CD4-positive, alpha-beta T cell treated with Interleukin-21 for 1 hour (primary cell): Measurements from ENCODE around the gene DECR2.
A peak's percentile ranks its signal among the peaks of the same experiment; 100 is the strongest.
"Not testable (repeated sequence)": the region's sequence is repeated elsewhere in the genome, so short reads cannot be mapped to it uniquely, and the experiment has no call there.

ENCODE experiments used
- DNase-seq: peaks from one replicate; pipeline ENCODE4 v3.0.0-alpha.2; 2020

Gene DECR2

DNA sequence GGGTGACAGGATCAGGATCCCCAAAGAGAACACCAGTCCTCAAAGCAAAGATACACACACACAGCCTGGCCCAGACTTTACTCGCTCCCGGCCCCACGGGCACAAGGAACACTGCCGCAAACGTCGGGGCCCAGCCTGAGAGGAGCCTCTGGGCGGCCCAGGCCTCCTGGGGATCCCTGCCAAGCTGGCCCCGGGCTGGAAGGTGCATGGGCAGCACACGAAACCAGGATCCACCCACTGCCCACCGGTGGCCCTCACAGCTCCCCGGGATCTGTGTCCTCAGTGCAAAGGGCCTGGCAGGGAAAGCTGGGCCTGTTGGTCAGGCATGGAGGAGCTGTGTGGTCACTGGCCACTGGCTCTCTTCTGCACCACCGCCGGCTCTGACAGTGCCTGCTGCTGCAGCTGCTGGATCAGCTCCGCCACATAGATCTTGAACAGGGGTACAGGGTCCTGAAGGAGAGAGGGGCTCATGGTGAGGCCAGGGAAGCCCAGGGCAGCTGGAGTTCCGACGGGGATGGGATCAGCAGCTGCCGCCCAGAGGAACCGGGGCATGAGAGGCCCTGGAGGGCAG, 34.3 kb upstream of the DECR2 start:
- no peak for DNase-seq

- DNase-seq = no peak
These were observed 33.1 kb upstream of the DECR2 start for GRCh38 chr16:368388-369158.

GRCh38 chr16:369275-369865, 32.3 kb upstream of the DECR2 start:
- no peak for DNase-seq

- DNase-seq = no peak
These were observed 31.7 kb upstream of the DECR2 start for GRCh38 chr16:369866-370436.

DNA sequence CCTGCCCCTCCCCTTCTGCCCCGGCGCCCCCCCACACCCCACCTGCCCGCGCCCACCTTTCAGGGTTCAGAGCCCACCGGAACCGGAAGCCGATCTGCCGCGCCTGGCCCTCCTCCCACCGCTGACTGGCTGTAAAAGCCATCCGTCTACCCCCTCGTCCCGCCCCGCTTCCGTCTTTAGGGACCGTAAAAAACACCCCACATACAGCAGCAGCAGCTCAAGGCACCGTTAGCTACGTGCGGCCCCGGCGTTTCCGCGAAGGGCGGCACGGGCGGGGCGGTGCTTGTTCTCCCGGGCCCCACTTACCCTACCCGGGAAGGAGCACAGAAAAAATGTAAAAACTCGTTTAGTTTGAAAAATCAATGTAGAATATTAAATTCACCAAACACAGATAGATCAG, 31.2 kb upstream of the DECR2 start, which contains the start of gene MRPL28:
MRPL28 (minus strand) TSS at position 96 of the 400 bp plus-strand sequence. CDS start 320 bp downstream, outside the sequence.
- peak; percentile 94 for DNase-seq

DNA sequence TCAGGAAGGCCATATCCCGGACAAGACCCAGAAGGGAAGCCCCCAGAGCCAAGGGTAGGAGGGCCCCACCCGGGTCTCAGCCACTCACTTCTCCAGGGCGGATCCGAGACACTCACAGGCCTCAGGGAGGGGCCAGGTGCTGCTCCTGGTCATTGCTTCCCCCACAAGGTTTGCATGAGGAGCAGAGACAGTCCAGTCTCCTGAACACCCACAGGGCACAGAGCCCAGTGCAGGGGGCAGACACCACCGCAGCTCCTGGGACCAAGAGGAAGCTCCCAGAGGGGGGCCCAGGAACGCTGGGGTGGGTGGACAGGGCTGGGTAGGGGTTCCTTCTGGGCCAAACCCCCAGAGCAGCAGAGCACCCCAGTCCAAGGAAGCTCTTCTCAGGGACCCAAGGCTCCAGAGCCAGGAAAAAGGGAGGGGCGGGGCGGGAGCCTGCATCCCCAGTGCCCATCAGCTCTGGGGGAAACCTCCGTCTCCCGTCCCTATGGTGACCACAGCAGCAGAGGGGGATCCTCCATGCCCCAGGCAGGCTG, 30.6 kb upstream of the DECR2 start:
- no peak for DNase-seq

GRCh38 chr16:371515-372301, 30.0 kb upstream of the DECR2 start:
- no peak for DNase-seq

DNA sequence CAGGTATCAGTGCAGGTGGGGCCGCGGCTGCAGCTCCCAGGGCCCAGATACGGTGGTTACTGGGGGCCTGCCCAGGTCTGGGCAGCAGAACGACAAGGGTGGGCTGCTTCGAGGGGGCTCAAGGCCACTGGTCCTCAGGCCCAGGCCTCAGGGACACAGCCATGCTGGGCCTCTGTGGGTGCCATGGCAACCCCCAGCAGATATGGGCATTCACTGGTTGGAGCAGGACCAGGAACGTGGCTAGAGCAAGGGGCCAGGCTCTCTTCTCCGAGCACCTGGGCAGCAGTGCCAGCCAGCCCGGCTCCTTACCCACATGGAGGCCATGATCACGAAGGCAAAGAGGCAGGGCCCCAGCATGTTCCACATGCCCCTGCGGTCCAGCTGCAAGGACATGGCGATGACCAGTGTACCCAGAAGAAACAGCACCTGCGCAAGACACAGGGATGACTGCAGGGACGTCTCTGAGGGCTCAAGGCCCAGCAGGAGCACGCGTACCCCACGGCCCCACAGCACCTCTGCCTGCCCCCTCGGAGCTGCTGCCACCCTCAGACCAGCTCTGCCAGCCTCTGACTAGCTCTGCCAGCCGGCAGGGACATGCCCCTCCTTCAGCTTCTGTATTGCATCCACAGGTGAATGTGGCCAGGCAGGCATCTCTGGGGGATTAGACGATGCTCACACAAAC, 29.2 kb upstream of the DECR2 start:
- DNase-seq = no peak

- DNase-seq = no peak
These were observed 28.6 kb upstream of the DECR2 start for GRCh38 chr16:373020-373598.

DNA sequence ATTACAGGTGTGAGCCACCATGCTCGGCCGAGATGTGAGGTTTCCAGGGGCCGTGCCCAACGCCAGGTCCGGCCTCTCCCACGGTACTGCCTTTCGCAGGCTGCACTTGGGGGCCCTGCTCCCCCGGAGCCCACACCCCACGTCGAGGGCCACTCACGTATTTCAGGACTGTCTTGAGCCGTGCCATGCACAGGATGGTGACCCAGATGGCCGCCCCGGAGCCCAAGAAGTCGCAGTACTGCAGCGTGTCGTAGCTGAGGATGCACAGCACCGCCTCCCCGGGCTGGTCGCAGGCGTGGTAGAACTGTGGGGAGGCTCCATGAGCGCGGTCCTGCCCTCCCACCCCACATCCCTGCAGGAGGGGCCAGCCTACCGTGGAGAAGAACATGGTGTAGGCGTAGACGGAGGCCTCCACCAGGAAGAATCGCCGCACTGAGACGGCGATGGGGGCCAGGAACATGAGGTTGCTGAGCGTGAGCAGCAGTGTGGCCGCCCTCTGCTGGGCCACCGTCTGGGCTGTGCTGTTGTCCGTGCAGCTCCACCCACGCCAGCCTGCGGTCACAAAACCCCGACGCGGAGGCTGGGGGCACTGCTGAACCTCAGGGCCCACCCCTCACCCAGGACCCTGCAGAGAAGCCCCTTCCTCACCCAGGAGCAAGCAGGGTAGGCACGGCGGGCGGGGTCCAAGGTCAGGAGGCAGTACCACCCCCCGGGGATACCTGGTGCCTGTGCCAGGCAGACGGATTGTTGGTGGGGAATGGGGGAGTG, 27.7 kb upstream of the DECR2 start:
- no peak for DNase-seq

- DNase-seq = no peak
These were observed 27.1 kb upstream of the DECR2 start for GRCh38 chr16:374616-374926.

DNA sequence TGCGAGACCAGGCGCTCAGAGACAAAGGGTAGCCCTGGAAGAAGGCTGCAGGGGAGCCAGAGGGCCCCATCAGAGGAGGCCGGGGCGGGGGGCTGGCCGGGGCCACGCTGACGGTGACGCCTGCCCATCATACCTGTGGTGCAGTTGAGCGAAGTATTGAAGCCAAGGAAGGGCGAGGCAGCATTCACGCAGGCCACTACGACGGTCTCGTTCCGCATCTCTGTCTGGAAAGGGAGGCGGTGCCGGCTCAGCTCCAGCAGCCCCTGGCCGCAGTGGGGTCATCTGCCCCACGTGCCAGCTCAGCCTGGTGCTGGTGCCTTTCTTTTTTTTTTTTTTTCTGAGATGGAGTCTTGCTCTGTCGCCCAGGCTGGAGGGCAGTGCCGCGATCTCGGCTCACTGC, 26.5 kb upstream of the DECR2 start:
- no peak for DNase-seq

DNA sequence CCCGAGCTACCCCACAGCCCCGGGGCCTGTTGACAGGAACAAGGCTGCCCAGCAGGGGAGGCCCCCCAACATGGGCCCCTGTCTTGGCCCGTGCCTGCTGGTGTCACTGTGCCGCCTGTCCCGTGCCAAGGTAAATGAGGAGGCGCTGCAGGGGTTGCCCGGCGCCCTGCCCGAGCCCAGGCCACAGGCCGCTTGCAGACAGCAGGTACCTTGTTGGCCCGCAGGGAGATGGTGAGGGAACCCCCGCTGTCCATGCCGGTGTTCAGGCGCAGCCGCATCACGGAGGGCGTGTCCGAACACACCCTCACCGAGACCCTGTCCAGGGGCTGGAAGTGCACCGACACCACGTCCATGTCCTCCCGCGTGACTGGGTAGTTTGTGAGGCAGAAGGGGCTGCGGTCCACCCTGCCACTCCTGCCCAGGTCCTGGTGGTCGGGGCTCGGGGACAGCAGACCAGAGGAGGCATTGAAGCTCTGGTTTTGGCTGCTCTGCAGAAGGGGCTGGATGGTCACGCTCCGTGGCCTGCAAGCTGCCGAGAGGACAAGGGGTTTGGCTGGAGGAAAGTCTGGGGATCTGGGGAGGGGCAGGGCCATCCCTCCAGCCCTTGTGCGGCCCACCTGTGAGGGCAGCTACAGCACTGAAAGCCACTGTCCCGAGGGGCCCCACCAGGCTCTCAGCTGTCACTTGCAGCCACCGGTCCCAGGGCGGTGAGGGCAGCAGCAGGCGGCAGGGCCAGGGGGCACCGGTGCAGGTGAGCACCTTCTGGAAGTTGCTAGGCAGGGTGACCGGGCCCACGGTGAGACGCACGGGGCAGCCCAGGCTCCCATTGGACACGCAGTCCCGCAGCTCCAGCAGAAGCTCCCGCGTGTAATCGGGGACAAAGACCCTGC, 25.5 kb upstream of the DECR2 start:
- no peak for DNase-seq

DNA sequence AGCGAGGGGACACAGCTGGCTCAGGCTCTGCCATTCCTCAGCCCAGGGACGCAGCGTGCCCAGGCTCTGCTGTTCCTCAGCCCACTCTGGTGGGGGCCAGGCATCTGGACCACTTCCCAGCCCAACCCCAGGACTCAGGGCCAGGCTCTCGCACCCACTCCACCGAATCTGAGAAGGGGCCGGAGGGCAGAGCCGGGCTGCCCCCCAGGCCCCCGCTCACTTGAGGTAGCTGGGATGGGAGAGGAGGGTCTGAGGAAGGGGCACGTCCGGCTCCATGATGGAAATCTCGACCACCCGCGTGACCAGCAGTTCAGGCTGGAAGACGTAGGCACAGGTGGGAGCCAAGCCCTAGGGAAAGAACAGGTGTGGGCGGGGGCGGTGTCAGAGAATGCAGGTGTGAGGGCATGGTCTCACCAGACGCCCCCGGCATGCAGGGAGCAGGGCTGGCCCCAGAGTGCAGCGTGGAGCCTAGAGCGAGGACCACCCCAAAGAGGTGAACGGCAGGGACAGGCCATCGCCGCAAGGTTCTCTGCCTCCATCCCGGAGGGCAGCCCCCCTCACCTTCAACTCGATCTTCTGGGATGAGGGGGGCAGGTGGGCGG, 24.8 kb upstream of the DECR2 start:
- DNase-seq = no peak

DNA sequence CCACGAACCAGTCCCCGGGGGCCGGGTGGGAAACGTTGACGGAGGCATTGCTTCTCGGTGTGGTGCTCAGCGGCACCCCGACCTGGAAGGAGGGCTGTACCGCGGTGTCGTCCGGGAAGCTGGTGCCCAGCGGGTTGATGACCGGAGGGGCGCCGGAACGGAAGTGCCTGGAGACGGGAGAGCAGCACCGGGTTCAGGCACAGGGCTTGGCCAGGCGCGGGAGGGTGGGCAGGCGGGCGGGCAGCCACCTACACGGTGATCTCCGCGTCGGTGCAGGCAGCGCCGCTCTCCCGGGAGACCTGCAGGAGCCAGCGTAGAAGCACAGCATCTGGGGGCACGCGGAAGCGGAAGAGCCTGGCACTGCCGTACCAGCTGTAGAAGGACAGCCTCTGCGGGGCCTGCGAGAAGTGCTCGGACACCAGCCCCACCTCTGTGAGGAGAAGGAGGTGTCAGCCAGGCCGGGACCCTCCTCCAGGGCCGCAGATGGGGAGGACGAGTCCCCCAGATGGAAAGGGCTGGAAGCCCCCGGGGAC, 24.2 kb upstream of the DECR2 start:
- DNase-seq = no peak

DNA sequence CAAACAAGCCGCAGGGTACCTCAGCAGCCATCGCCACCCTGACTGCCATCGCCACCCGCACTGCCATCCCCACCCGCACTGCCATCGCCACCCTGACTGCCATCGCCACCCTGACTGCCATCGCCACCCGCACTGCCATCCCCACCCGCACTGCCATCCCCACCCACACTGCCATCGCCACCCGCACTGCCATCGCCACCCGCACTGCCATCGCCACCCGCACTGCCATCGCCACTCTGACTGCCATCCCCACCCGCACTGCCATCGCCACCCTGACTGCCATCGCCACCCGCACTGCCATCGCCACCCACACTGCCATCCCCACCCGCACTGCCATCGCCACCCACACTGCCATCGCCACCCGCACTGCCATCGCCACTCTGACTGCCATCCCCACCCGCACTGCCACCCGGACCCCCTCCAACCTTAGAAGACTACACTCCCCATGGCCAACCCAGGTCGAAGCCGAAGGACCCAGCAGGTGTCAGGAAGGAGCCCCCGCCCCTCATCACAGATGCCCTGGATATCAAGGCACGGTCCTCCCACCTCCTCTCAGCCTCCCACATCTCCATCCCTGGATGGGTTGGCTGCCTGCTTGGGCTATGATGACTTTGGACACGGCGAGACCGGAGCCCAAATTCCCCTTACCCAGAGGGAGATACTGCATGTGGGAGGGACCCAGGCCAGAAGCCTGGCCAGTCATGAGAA, 23.4 kb upstream of the DECR2 start:
- not testable (repeated sequence) for DNase-seq

DNA sequence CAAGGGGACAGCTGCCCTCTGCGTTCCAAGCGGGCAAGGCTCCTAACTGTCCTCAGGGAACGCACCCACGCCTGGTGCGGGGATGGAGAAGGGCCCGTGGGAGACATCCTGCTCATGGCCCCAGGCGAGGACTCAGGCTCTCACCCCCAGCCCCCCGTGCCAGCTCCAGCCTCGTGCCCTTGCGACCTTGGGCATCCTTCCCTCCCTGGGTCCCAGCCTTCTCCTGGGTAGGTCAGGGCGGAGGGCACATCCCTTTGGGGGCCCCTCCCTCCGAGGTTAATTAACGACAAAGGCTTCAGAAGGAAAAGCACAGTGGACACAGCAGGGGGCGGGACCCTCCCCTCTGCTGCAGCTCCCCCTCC, 22.9 kb upstream of the DECR2 start:
- no peak for DNase-seq

DNA sequence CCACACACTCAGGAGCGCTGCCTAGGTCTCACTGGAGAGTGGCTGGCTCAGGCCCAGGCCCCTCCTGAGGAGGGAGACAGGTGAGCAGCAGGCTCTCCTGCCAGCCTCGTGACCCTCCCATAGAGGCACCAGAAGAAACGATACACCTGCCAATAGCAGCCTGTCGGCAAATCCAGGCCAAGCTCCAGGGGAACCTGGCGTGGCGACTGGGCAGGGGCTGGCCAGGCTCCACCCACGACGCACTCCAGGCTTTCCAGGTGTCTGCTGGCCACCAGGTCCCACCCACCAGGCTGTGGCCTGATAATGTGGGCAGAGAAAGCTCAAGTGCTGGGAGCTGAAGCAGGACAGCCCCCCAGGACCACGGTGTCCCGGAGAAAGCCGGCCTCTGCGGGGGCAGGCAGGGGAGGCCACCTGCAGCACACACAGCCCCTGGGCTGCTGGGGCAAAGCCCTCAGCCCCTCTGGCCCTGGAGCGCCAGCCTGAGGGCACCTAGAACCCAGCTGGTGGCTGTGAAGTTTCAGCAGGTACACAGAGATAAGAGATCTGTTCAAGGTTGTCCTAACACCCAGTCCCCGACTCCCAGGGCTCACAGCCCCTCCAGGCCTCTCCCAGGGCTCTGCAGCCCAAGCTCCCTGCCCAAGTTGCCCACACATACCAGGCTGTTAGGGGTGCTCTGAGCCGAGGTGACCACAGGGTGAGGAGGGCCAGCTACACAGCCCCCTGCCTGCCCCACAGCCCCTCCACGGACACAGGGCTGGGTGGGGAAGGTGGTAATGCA, 22.3 kb upstream of the DECR2 start:
- no peak for DNase-seq
